ENCODE measurements around the gene SLC2A11.

DNA sequence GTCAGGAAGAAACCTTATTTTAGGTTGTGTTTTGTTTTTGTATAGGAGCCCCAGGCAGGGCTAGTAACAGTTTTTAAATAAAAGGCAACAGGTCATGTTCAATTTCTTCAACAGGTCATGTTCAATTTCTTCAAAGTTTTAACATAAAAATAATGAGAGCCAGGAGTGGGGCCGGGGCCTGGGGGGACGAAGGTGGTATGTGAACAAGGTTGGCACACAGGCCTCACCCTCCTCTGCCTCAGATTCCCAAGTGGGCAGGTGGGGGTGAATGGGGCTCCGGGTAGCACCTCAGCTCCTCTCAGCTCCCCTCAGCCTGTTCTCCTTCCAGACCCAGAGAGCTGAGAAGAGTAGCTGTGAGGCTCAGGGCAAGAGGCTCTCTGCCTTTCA, 23.3 kb upstream of the SLC2A11 start:
- TF ChIP-seq SIX5 (IDR thresholded peaks at IDR 0.05; ENCODE audit: borderline replicate concordance in 1 of 2, insufficient read depth in 1 of 2, low read depth in 1 of 2, low read length in 2 of 2) (no peak), BACH1 (tag; IDR thresholded peaks at IDR 0.05) (no peak), NCOA2 (IDR thresholded peaks at IDR 0.05; ENCODE audit: partially characterized antibody in 2 of 2) (no peak), ZNF263 (CRISPR knock-in tag; IDR thresholded peaks at IDR 0.05; ENCODE audit: borderline replicate concordance) (no peak), PHF8 (IDR thresholded peaks at IDR 0.05; ENCODE audit: borderline replicate concordance, low read length) (no peak), FOSL1 (tag; conservative IDR thresholded peaks at IDR 0.05) (no peak), ZNF239 (CRISPR knock-in tag; IDR thresholded peaks at IDR 0.05) (no peak), TAF1 (IDR thresholded peaks at IDR 0.05; ENCODE audit: control insufficient read depth, extremely low read depth, insufficient read depth, low read length, severe bottlenecking) (no peak)
- TF ChIP-seq, protein P1, sequence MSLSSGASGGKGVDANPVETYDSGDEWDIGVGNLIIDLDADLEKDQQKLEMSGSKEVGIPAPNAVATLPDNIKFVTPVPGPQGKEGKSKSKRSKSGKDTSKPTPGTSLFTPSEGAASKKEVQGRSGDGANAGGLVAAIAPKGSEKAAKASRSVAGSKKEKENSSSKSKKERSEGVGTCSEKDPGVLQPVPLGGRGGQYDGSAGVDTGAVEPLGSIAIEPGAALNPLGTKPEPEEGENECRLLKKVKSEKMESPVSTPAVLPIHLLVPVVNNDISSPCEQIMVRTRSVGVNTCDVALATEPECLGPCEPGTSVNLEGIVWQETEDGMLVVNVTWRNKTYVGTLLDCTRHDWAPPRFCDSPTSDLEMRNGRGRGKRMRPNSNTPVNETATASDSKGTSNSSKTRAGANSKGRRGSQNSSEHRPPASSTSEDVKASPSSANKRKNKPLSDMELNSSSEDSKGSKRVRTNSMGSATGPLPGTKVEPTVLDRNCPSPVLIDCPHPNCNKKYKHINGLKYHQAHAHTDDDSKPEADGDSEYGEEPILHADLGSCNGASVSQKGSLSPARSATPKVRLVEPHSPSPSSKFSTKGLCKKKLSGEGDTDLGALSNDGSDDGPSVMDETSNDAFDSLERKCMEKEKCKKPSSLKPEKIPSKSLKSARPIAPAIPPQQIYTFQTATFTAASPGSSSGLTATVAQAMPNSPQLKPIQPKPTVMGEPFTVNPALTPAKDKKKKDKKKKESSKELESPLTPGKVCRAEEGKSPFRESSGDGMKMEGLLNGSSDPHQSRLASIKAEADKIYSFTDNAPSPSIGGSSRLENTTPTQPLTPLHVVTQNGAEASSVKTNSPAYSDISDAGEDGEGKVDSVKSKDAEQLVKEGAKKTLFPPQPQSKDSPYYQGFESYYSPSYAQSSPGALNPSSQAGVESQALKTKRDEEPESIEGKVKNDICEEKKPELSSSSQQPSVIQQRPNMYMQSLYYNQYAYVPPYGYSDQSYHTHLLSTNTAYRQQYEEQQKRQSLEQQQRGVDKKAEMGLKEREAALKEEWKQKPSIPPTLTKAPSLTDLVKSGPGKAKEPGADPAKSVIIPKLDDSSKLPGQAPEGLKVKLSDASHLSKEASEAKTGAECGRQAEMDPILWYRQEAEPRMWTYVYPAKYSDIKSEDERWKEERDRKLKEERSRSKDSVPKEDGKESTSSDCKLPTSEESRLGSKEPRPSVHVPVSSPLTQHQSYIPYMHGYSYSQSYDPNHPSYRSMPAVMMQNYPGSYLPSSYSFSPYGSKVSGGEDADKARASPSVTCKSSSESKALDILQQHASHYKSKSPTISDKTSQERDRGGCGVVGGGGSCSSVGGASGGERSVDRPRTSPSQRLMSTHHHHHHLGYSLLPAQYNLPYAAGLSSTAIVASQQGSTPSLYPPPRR (CRISPR knock-in tag; IDR thresholded peaks at IDR 0.05; ENCODE audit: borderline replicate concordance): no peak
- TF ChIP-seq, protein P2, sequence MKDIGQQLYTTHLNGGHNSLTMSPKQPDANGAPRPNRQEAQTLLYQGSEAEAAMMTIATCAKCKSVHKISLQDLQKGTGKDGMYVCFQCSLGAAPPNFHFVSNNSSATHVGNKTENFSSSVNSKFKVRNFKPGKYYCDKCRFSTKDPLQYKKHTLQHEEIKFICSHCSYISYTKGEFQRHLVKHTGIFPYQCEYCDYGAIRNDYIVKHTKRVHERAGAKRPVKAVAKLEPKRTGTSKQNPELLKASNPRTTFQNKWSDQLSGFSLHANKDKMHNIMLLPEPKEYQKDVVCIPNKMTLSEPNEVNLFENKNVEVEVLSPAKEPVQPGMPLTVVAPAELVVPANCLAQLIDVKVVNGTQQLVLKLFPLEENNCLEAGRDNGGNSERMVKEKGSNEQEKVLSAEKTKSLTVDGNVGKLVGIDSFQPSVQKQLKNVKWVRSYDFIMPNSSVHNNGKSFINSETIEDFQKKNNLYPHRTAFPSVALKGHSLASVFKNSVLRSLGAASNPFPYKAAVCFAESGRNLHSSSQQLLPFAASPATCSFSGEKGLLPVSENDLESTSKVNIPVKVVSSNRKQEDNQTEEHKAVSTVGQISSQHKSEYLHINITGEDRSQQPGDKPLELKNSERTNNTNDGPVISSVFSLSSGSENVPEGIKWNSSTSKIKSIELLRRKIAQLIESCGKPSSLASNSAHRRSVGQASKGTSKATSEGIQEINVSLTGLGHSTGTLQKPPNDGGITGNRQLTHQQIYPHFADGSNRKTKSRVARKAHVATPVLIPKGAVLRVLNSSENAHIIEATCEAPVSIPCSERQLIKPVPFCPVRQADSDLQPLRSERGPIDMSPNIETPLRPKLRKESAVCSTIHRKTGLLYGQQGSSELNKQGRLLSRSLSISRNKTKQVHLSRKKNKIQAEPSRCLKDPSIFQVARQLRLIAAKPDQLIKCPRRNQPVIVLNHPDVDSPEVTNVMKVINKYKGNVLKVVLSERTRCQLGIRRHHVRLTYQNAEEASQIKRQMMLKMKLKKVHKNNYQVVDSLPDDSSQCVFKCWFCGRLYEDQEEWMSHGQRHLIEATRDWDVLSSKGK (CRISPR knock-in tag; IDR thresholded peaks at IDR 0.05): no peak
- TF ChIP-seq, protein P3, sequence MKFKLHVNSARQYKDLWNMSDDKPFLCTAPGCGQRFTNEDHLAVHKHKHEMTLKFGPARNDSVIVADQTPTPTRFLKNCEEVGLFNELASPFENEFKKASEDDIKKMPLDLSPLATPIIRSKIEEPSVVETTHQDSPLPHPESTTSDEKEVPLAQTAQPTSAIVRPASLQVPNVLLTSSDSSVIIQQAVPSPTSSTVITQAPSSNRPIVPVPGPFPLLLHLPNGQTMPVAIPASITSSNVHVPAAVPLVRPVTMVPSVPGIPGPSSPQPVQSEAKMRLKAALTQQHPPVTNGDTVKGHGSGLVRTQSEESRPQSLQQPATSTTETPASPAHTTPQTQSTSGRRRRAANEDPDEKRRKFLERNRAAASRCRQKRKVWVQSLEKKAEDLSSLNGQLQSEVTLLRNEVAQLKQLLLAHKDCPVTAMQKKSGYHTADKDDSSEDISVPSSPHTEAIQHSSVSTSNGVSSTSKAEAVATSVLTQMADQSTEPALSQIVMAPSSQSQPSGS (CRISPR knock-in tag; IDR thresholded peaks at IDR 0.05): no peak
